Neuron (in vitro differentiated cells): ENCODE results near the gene APCDD1.

Experiments
- H2AFZ ChIP-seq: one replicate; pipeline ENCODE4 v1.6.1; 2013; ENCODE audit warnings: low read depth, mild to moderate bottlenecking, inconsistent platforms, low read length, moderate library complexity
- H3K27me3 ChIP-seq: one replicate; pipeline ENCODE4 v1.6.1; 2013; ENCODE audit warnings: low read length; ENCODE audit not compliant: insufficient read depth
- H3K36me3 ChIP-seq: one replicate; pipeline ENCODE4 v1.6.1; 2013; ENCODE audit warnings: low read length; ENCODE audit not compliant: insufficient read depth
- H3K4me1 ChIP-seq: one replicate; pipeline ENCODE4 v1.6.1; 2013; ENCODE audit warnings: low read length; ENCODE audit not compliant: insufficient read depth
- H3K4me3 ChIP-seq: 2 replicates; pipeline ENCODE4 v1.5.1; 2013; ENCODE audit warnings: mild to moderate bottlenecking, low read length, moderate library complexity
- H3K9me3 ChIP-seq: one replicate; pipeline ENCODE4 v1.6.1; 2013; ENCODE audit warnings: low read length

Gene APCDD1

DNA sequence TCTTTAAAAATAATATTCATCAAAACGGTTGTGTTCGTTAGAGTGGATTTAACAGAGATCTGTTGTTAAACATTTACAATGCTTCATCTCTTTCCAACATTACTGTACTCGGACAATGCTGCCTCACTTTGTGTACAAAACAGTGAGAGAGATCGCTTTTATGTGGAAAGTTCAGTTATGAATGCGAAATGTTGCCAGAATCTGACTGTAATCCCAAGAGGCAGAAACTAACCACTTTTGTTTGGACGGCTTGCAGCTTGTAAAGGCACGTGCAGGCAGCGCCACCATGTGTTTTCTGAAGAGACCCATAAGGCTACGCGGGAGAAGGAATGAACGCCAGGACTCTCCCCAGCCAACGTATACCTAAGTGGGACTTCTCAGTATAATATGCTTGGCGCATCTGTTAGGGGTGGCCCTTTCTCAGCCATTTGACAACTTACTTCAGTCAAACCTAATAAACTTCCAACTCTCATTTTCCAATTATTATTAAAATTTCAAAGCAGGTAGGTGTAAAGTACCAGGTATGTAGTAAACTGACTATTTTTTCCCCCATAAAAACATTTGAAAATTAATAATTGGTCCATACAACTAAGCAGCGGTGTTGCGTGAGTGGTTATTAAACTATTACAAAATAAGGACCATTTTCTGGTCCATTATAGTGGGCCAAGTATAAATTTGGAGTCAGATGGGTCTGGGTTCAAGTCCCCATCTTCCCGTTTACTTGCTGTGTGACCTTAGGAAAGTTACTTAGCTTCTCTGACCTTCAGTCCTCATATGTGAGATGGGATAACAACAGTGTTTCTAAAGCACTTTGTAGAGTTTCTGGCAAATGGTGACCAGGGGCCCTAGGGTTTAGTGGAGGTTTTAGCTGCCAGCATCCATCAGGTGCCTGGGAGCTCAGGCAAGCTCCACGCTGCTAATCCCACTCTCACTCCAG, 65.8 kb downstream of the APCDD1 start:
- no peaks in the 10 kb centered on the region for H3K9me3 ChIP-seq
- H3K27me3 ChIP-seq, result no peaks in the 10 kb centered on the region
- H2AFZ ChIP-seq, result no peak overlapping the region
- peaks cover 21% of the 10 kb centered on the region for H3K4me1 ChIP-seq
- H3K4me3 ChIP-seq, result no peak overlapping the region
- H3K36me3 ChIP-seq, result no peaks in the 10 kb centered on the region

GRCh38 chr18:10521566-10521965, 67.1 kb downstream of the APCDD1 start:
- Histone ChIP-seq H3K36me3 (no peaks in the 10 kb centered on the region), H3K9me3 (no peaks in the 10 kb centered on the region), H3K4me1 (peaks cover 22% of the 10 kb centered on the region), H2AFZ (no peak overlapping the region), H3K4me3 (no peak overlapping the region), H3K27me3 (no peaks in the 10 kb centered on the region)

DNA sequence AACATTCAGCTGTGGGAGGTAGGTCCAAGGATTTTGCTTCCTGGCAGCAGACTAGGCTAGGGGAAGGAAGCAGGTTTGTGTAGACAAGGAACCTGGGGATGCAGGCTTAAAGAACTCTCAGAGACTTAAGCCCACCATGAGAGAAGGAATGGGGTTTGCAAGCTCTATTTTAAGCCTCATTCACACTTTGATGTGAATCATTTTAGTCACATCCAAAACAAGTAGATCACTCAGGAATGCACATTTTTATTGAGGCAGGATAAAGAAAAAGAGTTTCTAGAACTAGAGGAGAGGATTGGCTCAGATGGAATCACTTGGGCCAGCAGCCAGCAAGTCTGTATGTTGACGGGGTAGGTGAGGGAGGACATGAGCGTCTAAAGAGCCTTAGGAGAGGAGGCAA, 68.1 kb downstream of the APCDD1 start:
- Histone ChIP-seq H3K4me1 (peaks cover 28% of the 10 kb centered on the region), H3K27me3 (no peaks in the 10 kb centered on the region), H3K9me3 (no peaks in the 10 kb centered on the region), H3K36me3 (no peaks in the 10 kb centered on the region), H2AFZ (no peak overlapping the region), H3K4me3 (no peak overlapping the region)

DNA sequence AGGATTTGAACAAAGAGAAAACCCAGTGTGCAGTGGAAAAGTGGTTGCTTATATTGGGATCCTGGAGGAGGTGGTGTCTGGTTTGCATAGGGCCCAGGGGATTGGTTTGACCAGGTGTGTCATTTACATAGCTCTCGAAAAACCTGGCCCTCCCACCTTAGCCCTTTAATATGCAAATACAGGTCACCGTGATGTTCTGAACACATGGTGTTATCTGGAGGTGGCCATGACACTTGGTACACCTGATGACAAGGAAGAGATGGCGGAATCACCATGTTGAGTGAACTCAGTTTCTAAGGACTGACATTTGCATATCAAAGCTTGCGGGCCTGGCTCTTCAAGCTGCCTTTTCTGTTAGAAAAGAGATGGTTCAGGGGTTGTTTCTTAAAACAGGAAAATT, 69.1 kb downstream of the APCDD1 start:
- Histone ChIP-seq H3K9me3 (no peaks in the 10 kb centered on the region), H3K27me3 (no peaks in the 10 kb centered on the region), H3K4me3 (no peak overlapping the region), H3K36me3 (no peaks in the 10 kb centered on the region), H3K4me1 (peaks cover 23% of the 10 kb centered on the region), H2AFZ (no peak overlapping the region)

GRCh38 chr18:10524507-10525370, 70.3 kb downstream of the APCDD1 start:
- H2AFZ ChIP-seq, result peak overlapping the region; percentile 3
- H3K9me3 ChIP-seq, result no peaks in the 10 kb centered on the region
- no peaks in the 10 kb centered on the region for H3K27me3 ChIP-seq
- H3K4me1 ChIP-seq, result peaks cover 12% of the 10 kb centered on the region
- no peak overlapping the region for H3K4me3 ChIP-seq
- no peaks in the 10 kb centered on the region for H3K36me3 ChIP-seq

GRCh38 chr18:10525371-10525691, 70.9 kb downstream of the APCDD1 start:
- no peaks in the 10 kb centered on the region for H3K36me3 ChIP-seq
- no peaks in the 10 kb centered on the region for H3K27me3 ChIP-seq
- H3K4me1 ChIP-seq, result peaks cover 9% of the 10 kb centered on the region
- H3K4me3 ChIP-seq, result peak overlapping the region; percentile 84
- no peaks in the 10 kb centered on the region for H3K9me3 ChIP-seq
- H2AFZ ChIP-seq, result peak overlapping the region; percentile 3

DNA sequence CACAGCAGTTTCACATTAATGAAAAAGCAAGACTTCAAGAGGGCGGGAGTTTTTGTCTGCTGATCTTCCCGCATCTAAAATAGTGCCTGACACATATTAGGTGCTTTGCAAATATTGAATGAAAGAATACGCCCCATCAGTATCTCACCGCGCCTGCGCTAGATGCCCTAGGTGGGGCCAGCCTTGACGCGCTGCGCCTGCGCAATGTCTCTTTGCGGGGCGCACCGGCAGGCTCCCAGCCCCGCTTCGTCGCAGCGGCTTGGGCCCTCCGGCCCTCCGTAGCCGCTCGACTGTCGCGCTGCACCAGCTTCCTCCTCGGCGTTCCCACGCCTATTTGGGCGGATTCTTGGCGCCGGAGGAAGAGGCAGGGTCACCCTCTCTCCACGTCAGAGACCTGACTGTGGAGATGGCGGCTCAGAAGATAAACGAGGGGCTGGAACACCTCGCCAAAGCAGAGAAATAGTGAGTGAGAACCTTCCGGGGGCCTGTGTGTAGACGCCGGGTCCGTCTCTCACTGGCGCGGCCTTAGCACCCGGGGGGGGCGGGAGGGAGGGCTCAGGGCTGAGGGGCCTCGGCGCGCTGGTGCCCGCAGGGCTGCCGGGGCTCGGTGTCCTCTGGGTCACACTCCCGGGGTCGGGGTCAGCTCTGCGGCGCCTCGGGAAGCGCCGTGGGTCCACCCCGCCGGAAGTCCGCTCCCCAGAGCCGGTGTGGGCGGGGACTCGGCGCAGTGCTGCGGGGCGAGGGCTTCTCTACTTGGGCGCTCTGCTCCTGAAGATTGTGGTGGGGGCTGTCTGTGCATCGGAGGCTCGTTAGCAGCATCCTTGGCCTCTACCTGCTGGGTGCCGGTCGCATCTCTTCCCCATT, 71.5 kb downstream of the APCDD1 start, which contains the start of gene NAPG:
NAPG (plus strand) TSS at position 331 of the 864 bp plus-strand sequence; CDS start at position 407, 76 bp downstream.
- H3K4me1 ChIP-seq, result peaks cover 9% of the 10 kb centered on the region

DNA sequence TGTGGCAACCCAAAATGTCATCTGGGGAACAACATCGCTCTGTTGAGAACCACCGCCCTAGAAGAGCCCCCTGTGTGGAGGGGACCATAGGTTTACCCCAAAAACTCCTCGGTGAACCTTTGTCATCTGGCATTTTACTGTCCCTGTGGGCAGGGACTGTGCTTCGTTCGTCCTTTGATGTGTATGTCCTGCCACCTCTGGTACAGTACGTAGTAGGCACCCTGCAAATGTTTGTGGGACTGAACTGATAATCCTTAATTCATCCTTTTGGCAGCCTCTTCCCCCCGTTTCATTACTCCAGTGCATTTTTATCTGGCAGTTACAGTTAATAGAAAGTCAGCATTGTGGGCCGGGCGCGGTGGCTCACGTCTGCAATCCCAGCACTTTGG, 72.1 kb downstream of the APCDD1 start:
- Histone ChIP-seq H3K4me3 (peak overlapping the region; percentile 84), H2AFZ (no peak overlapping the region), H3K27me3 (no peaks in the 10 kb centered on the region), H3K4me1 (peaks cover 9% of the 10 kb centered on the region), H3K36me3 (peaks cover 2% of the 10 kb centered on the region), H3K9me3 (no peaks in the 10 kb centered on the region)

More for the DNA sequence above, 71.5 kb downstream of the APCDD1 start, which contains the start of gene NAPG:
- H3K4me3 ChIP-seq, result peak within 1 kb of the TSS; percentile 84
- no peaks in the 10 kb centered on the region for H3K9me3 ChIP-seq
- H2AFZ ChIP-seq, result peak within 1 kb of the TSS; percentile 3
- no peaks in the 10 kb centered on the region for H3K27me3 ChIP-seq
- no peaks in the 10 kb centered on the region for H3K36me3 ChIP-seq

DNA sequence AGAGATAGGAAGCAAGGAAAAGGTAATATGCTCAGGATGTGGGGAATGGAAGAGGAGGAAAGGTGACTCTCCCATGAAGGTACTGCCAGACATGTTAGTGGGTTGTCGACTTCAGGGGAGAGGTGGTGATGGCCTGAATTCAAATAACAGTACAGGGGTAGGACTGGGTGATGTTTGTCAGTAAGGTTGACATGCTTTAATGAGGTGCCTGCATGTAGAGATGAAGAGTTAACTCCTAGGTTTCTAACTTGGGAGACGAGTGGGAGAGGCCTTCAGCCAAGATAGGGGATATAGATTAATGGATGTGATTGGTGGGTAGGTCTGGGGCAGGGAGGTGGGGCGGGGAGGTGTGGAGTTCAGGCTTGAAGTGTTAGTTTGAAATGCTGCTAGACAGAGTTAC, 74.0 kb downstream of the APCDD1 start:
- Histone ChIP-seq H3K27me3 (no peaks in the 10 kb centered on the region), H3K4me3 (no peak overlapping the region), H2AFZ (no peak overlapping the region), H3K4me1 (peaks cover 9% of the 10 kb centered on the region), H3K36me3 (peaks cover 6% of the 10 kb centered on the region), H3K9me3 (no peaks in the 10 kb centered on the region)

DNA sequence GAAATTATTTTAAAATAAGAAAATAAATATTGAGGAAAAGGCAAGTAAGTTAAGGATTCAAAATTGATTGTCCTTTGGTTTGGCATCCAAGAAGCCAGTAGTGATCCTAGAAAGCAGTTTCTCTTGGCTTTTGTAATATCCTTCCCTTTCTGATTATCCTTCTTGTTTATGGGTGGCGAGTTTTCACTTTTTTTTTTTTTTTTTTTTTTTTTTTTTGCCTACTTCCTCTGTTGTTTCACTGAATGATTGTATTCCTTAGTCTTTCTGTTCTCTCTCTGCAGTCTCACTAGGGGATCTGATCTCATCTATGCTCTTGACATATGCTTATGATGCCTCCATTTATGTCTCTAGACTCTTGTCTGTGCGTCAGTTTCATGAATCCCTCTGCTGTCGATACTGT, 75.6 kb downstream of the APCDD1 start:
- Histone ChIP-seq H2AFZ (no peak overlapping the region), H3K4me3 (no peak overlapping the region), H3K9me3 (no peaks in the 10 kb centered on the region), H3K4me1 (peaks cover 9% of the 10 kb centered on the region), H3K36me3 (peaks cover 6% of the 10 kb centered on the region), H3K27me3 (no peaks in the 10 kb centered on the region)

DNA sequence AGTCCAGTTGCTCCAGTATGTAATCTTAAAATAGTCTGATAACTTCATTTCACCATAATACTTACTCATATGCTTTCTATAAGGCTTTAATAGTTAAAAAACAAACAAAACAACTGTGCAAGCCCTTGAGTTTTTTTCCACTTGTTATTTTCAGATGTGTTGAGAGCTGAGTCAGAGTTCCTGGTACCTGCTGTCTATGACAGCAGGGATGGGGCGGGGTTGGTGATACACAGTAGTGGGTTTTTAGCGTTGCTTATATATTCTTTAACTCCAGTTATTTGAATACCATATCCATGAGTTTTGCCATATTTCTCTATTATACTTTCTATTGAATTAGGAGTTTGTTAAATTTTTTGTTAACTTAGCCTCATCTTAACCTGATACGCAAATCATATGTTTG, 76.4 kb downstream of the APCDD1 start:
- Histone ChIP-seq H2AFZ (no peak overlapping the region), H3K4me1 (peaks cover 9% of the 10 kb centered on the region), H3K27me3 (no peaks in the 10 kb centered on the region), H3K9me3 (no peaks in the 10 kb centered on the region), H3K36me3 (peaks cover 6% of the 10 kb centered on the region), H3K4me3 (no peak overlapping the region)

- H3K4me3 ChIP-seq, result no peak overlapping the region
- peaks cover 6% of the 10 kb centered on the region for H3K36me3 ChIP-seq
- no peaks in the 10 kb centered on the region for H3K4me1 ChIP-seq
- H3K27me3 ChIP-seq, result no peaks in the 10 kb centered on the region
- no peaks in the 10 kb centered on the region for H3K9me3 ChIP-seq
- H2AFZ ChIP-seq, result no peak overlapping the region
Measured at GRCh38 chr18:10533111-10533510, 78.7 kb downstream of the APCDD1 start.
